Testis (tissue), 2 donors: ENCODE data around the gene LRRTM4.

Experiments used
- CTCF ChIP-seq, 3 experiments: fragments of 450-650 bp in 2 of 3; fragments of 200-600 bp in 1 of 3; sonication (generic) in 1 of 3; IDR thresholded peaks; one replicate each; pipeline ENCODE4 v1.5.1; 2016 to 2019; ENCODE audit warnings: antibody characterized with exemption in 3 of 3, mild to moderate bottlenecking in 2 of 3, moderate library complexity in 1 of 3
- POLR2A ChIP-seq: fragments of 450-650 bp; IDR thresholded peaks from one replicate; pipeline ENCODE4 v1.6.1; 2017; ENCODE audit warnings: antibody characterized with exemption, mild to moderate bottlenecking, moderate library complexity

GRCh38 chr2:77185052-77185451, 337.1 kb downstream of the LRRTM4 start:
- TF ChIP-seq CTCF (IDR thresholded peaks at IDR 0.05) (no peak), POLR2A (no peak)
